ENCODE measurements around the gene DMD. TPM values are rescaled to one million over a fixed set of nuclear protein-coding genes. Genes with fewer than 3 reads are reported as not detected.

DMD gene
- total RNA-seq, 1 experiment from 2014 or later, result 25.3 TPM

- CTCF ChIA-PET, result no interaction called here
Measured at GRCh38 chrX:31228415-31228832, 1982.9 kb downstream of the DMD start.

GRCh38 chrX:31227250-31227649 lies 1984.1 kb downstream of the DMD start:
- DNase-seq, result no peak
- ChIA-PET CTCF (no interaction called here), POLR2A (ENCODE audit: unreplicated experiment) (no interaction called here)
- Histone ChIP-seq H3K9me2 (ENCODE audit: insufficient read depth) (no peaks in the 10 kb centered on the region), H2AFZ (no peak overlapping the region), H3F3A (ENCODE audit: insufficient read depth, low read depth) (peaks cover 3% of the 10 kb centered on the region; the same call in 1 of the 2 replicates), H3K4me1 (replicated peaks; ENCODE audit: insufficient read depth) (no peaks in the 10 kb centered on the region), H3K4me3 (no peak overlapping the region), H3K27ac (no peak overlapping the region), H3K27me3 (ENCODE audit: insufficient read depth, low read depth) (no peaks in the 10 kb centered on the region), H3K79me2 (ENCODE audit: low read depth) (no peaks in the 10 kb centered on the region), H3K4me2 (no peak overlapping the region), H4K20me1 (ENCODE audit: insufficient read depth) (no peaks in the 10 kb centered on the region), H3K36me3 (ENCODE audit: low read depth) (no peaks in the 10 kb centered on the region), H3K9me3 (ENCODE audit: insufficient read depth, low read depth) (no peaks in the 10 kb centered on the region)
- TF ChIP-seq CTCF (conservative IDR thresholded peaks at IDR 0.05) (no peak), EZH2 (IDR thresholded peaks at IDR 0.05; ENCODE audit: low read depth) (no peak)
- intact Hi-C loops (cut with micrococcal nuclease; ENCODE audit: unreplicated experiment), result loop anchor here (10.0 kb wide), 1 partner anchor 198 kb away; no protein-coding TSS in a partner anchor
- no TSS peak for BruUV-seq (replicated peaks)

More at GRCh38 chrX:31228415-31228832, 1982.9 kb downstream of the DMD start:
- no peak overlapping the region for H3K4me2 ChIP-seq
- no peak for DNase-seq
- no peaks in the 10 kb centered on the region for H3K27me3 ChIP-seq (ENCODE audit: insufficient read depth, low read depth)
- no peaks in the 10 kb centered on the region for H3K79me2 ChIP-seq (ENCODE audit: low read depth)
- no peak overlapping the region for H3K4me3 ChIP-seq
- TF ChIP-seq CTCF (conservative IDR thresholded peaks at IDR 0.05), result no peak
- no peak for TF ChIP-seq EZH2 (IDR thresholded peaks at IDR 0.05; ENCODE audit: low read depth)
- intact Hi-C loops (cut with micrococcal nuclease; ENCODE audit: unreplicated experiment), result loop anchor here (10.0 kb wide), 1 partner anchor 196 kb away; no protein-coding TSS in a partner anchor
- H3K4me1 ChIP-seq (replicated peaks; ENCODE audit: insufficient read depth), result no peaks in the 10 kb centered on the region
- H3K27ac ChIP-seq, result no peak overlapping the region
- no TSS peak for BruUV-seq (replicated peaks)
- no peak overlapping the region for H2AFZ ChIP-seq
- H3K9me2 ChIP-seq (ENCODE audit: insufficient read depth), result no peaks in the 10 kb centered on the region
- H3F3A ChIP-seq (ENCODE audit: insufficient read depth, low read depth), result no peaks in the 10 kb centered on the region
- no peaks in the 10 kb centered on the region for H3K9me3 ChIP-seq (ENCODE audit: insufficient read depth, low read depth)
- no peaks in the 10 kb centered on the region for H3K36me3 ChIP-seq (ENCODE audit: low read depth)
- POLR2A ChIA-PET (ENCODE audit: unreplicated experiment), result no interaction called here
- no peaks in the 10 kb centered on the region for H4K20me1 ChIP-seq (ENCODE audit: insufficient read depth)

GRCh38 chrX:31225819-31226218 lies 1985.5 kb downstream of the DMD start:
- Histone ChIP-seq H4K20me1 (ENCODE audit: insufficient read depth) (no peaks in the 10 kb centered on the region), H3K4me2 (no peak overlapping the region), H3F3A (ENCODE audit: insufficient read depth, low read depth) (peaks cover 15% of the 10 kb centered on the region), H3K27ac (no peak overlapping the region), H3K36me3 (ENCODE audit: low read depth) (no peaks in the 10 kb centered on the region), H3K9me2 (ENCODE audit: insufficient read depth) (no peaks in the 10 kb centered on the region), H3K79me2 (ENCODE audit: low read depth) (no peaks in the 10 kb centered on the region), H3K4me3 (no peak overlapping the region), H3K27me3 (ENCODE audit: insufficient read depth, low read depth) (no peaks in the 10 kb centered on the region), H2AFZ (no peak overlapping the region), H3K9me3 (ENCODE audit: insufficient read depth, low read depth) (no peaks in the 10 kb centered on the region), H3K4me1 (replicated peaks; ENCODE audit: insufficient read depth) (peaks cover under 1% of the 10 kb centered on the region; the same call in 1 of the 2 replicates)
- intact Hi-C loops (cut with micrococcal nuclease; ENCODE audit: unreplicated experiment), result loop anchor here (10.0 kb wide), 1 partner anchor 199 kb away; no protein-coding TSS in a partner anchor
- POLR2A ChIA-PET (ENCODE audit: unreplicated experiment), result no interaction called here
- no peak for TF ChIP-seq CTCF (conservative IDR thresholded peaks at IDR 0.05)
- no peak for TF ChIP-seq EZH2 (IDR thresholded peaks at IDR 0.05; ENCODE audit: low read depth)
- DNase-seq, result no peak
- no TSS peak for BruUV-seq (replicated peaks)
- CTCF ChIA-PET, result no interaction called here
